ENCODE measurements around the gene KRT40. TPM values are rescaled to one million over a fixed set of nuclear protein-coding genes. Genes with fewer than 3 reads are reported as not detected.

KRT40 gene
- total and polyA plus RNA-seq, 2 donors (not counting 3 experiments of a cell fraction or from before 2014, with no cell fraction given): not detected

- DNase-seq (ENCODE audit: low read depth, low spot score) (no peak), FAIRE-seq (no peak)
- Histone ChIP-seq H3K9me3 (replicated peaks; ENCODE audit: control insufficient read depth, insufficient read depth, low read length) (no peaks in the 10 kb centered on the region), H3K9me1 (replicated peaks; ENCODE audit: control insufficient read depth, extremely low read depth, insufficient read depth, low read length) (no peaks in the 10 kb centered on the region), H2AFZ (ENCODE audit: low read depth, low read length) (no peak overlapping the region), H3K9ac (replicated peaks; ENCODE audit: extremely low read depth, insufficient read depth, low read length) (no peak overlapping the region), H3K27ac (ENCODE audit: insufficient read depth, low read depth, low read length) (no peak overlapping the region), H3K36me3 (ENCODE audit: control insufficient read depth in 2 of 2, extremely low read depth in 1 of 2, insufficient read depth in 2 of 2, low read length in 2 of 2) (no peaks in the 10 kb centered on the region), H4K20me1 (replicated peaks; ENCODE audit: control insufficient read depth, extremely low read depth, insufficient read depth, low read length) (no peaks in the 10 kb centered on the region), H3K79me2 (ENCODE audit: control insufficient read depth, insufficient read depth, low read length) (no peaks in the 10 kb centered on the region), H3K4me2 (ENCODE audit: insufficient read depth, low read length) (no peak overlapping the region), H3K27me3 (ENCODE audit: control insufficient read depth in 2 of 2, insufficient read depth in 2 of 2, low read length in 2 of 2) (peaks cover 2 to 3% of the 10 kb centered on the region in 2 experiments), H3K4me3 (replicated peaks in 1 of 3; ENCODE audit: insufficient read depth in 1 of 3, low read depth in 1 of 3, low read length in 3 of 3) (no peak overlapping the region), H3K4me1 (ENCODE audit: control insufficient read depth, extremely low read depth, insufficient read depth, low read length) (no peaks in the 10 kb centered on the region)
- BruUV-seq (replicated peaks): no TSS peak
- intact Hi-C loops (cut with micrococcal nuclease): no loop called here
- TF ChIP-seq MAX (IDR thresholded peaks at IDR 0.05; ENCODE audit: insufficient read depth, insufficient read length) (no peak), MYC (IDR thresholded peaks at IDR 0.05; ENCODE audit: low read depth, low read length) (no peak), JUN (IDR thresholded peaks at IDR 0.05; ENCODE audit: borderline replicate concordance, insufficient read depth, insufficient read length, low read depth) (no peak), GATA2 (IDR thresholded peaks at IDR 0.05; ENCODE audit: insufficient read depth, insufficient read length, low read depth, low read length) (no peak), POLR2A (IDR thresholded peaks at IDR 0.05; ENCODE audit: low read depth, low read length) (no peak), EZH2 (IDR thresholded peaks at IDR 0.05; ENCODE audit: borderline replicate concordance, low read depth, low read length, severe bottlenecking) (no peak), POLR2AphosphoS5 (IDR thresholded peaks at IDR 0.05; ENCODE audit: insufficient read depth, low read depth, low read length) (no peak)
- dilution Hi-C loops (cut with MboI; ENCODE audit: extremely low pct_ligation_motif_present, low sequenced_read_pairs): no loop called here
- POLR2A ChIA-PET: no interaction called here
- CTCF ChIA-PET: no interaction called here
Observed at GRCh38 chr17:40995116-40995515, 11.0 kb upstream of the KRT40 start.

DNA sequence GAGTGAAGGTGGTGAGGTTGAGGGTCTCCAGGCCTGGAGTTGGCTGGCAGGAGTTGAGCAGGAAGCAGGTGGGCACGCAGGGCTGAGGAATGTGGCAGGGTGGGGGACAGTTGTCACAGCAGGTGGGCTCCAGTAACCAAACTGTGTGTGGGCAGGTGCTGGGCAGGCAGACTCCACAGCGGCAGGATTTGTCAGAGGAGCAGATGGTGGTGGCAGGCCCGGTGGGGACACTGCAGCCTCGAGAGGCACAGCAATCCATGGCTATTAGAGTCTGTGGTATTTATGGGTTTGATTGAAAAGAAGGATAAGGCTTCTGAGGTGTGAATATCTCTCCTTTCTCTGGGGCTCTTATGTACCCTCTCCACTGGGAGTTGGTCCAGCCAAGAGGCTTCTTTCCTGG lies 9.7 kb upstream of the KRT40 start, which contains the start of gene KRTAP3-3:
TSS of gene KRTAP3-3 (minus strand) at position 326 of the 400 bp plus-strand sequence. CDS start at position 259, 67 bp downstream.
- no peak within 1 kb of the TSS for H3K27ac ChIP-seq (ENCODE audit: insufficient read depth, low read depth, low read length)
- FAIRE-seq: no peak
- no peak for DNase-seq (ENCODE audit: low read depth, low spot score)
- H3K4me3 ChIP-seq (replicated peaks in 1 of 3; ENCODE audit: insufficient read depth in 1 of 3, low read depth in 1 of 3, low read length in 3 of 3): no peak within 1 kb of the TSS
- H3K27me3 ChIP-seq (ENCODE audit: control insufficient read depth in 2 of 2, insufficient read depth in 2 of 2, low read length in 2 of 2): peaks cover 2 to 3% of the 10 kb centered on the region in 2 experiments
- H4K20me1 ChIP-seq (replicated peaks; ENCODE audit: control insufficient read depth, extremely low read depth, insufficient read depth, low read length): no peaks in the 10 kb centered on the region
- H3K79me2 ChIP-seq (ENCODE audit: control insufficient read depth, insufficient read depth, low read length): no peaks in the 10 kb centered on the region
- no peaks in the 10 kb centered on the region for H3K36me3 ChIP-seq (ENCODE audit: control insufficient read depth in 2 of 2, extremely low read depth in 1 of 2, insufficient read depth in 2 of 2, low read length in 2 of 2)
- intact Hi-C loops (cut with micrococcal nuclease) (no loop called here), dilution Hi-C loops (cut with MboI; ENCODE audit: extremely low pct_ligation_motif_present, low sequenced_read_pairs) (no loop called here)
- no peaks in the 10 kb centered on the region for H3K9me1 ChIP-seq (replicated peaks; ENCODE audit: control insufficient read depth, extremely low read depth, insufficient read depth, low read length)
- ChIA-PET POLR2A (no interaction called here), CTCF (interaction anchor here (1.4 kb wide), 1 partner anchor 30 kb away, joined by 3 read pairs; no protein-coding TSS in a partner anchor)
- TF ChIP-seq, protein P1, sequence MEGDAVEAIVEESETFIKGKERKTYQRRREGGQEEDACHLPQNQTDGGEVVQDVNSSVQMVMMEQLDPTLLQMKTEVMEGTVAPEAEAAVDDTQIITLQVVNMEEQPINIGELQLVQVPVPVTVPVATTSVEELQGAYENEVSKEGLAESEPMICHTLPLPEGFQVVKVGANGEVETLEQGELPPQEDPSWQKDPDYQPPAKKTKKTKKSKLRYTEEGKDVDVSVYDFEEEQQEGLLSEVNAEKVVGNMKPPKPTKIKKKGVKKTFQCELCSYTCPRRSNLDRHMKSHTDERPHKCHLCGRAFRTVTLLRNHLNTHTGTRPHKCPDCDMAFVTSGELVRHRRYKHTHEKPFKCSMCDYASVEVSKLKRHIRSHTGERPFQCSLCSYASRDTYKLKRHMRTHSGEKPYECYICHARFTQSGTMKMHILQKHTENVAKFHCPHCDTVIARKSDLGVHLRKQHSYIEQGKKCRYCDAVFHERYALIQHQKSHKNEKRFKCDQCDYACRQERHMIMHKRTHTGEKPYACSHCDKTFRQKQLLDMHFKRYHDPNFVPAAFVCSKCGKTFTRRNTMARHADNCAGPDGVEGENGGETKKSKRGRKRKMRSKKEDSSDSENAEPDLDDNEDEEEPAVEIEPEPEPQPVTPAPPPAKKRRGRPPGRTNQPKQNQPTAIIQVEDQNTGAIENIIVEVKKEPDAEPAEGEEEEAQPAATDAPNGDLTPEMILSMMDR (IDR thresholded peaks at IDR 0.05; ENCODE audit: extremely low read depth in 1 of 2, insufficient read depth in 1 of 2, low read depth in 1 of 2, low read length in 2 of 2): no peak
- TF ChIP-seq POLR2A (IDR thresholded peaks at IDR 0.05; ENCODE audit: low read depth, low read length) (no peak), MYC (IDR thresholded peaks at IDR 0.05; ENCODE audit: low read depth, low read length) (no peak), POLR2AphosphoS5 (IDR thresholded peaks at IDR 0.05; ENCODE audit: insufficient read depth, low read depth, low read length) (no peak), JUN (IDR thresholded peaks at IDR 0.05; ENCODE audit: borderline replicate concordance, insufficient read depth, insufficient read length, low read depth) (no peak), FOS (IDR thresholded peaks at IDR 0.05; ENCODE audit: borderline replicate concordance, insufficient read depth, low read length) (no peak), GATA2 (IDR thresholded peaks at IDR 0.05; ENCODE audit: insufficient read depth, insufficient read length, low read depth, low read length) (no peak), MAX (IDR thresholded peaks at IDR 0.05; ENCODE audit: insufficient read depth, insufficient read length) (no peak), EZH2 (IDR thresholded peaks at IDR 0.05; ENCODE audit: borderline replicate concordance, low read depth, low read length, severe bottlenecking) (no peak)
- no peak within 1 kb of the TSS for H3K9ac ChIP-seq (replicated peaks; ENCODE audit: extremely low read depth, insufficient read depth, low read length)
- H3K4me2 ChIP-seq (ENCODE audit: insufficient read depth, low read length): no peak within 1 kb of the TSS
- no TSS peak for BruUV-seq (replicated peaks)
- H3K4me1 ChIP-seq (ENCODE audit: control insufficient read depth, extremely low read depth, insufficient read depth, low read length): no peaks in the 10 kb centered on the region
- H3K9me3 ChIP-seq (replicated peaks; ENCODE audit: control insufficient read depth, insufficient read depth, low read length): no peaks in the 10 kb centered on the region
- no peak within 1 kb of the TSS for H2AFZ ChIP-seq (ENCODE audit: low read depth, low read length)
